ENCODE measurements around the gene SULT1A1.
"Not testable (repeated sequence)": the region's sequence is repeated elsewhere in the genome, so short reads cannot be mapped to it uniquely, and the experiment has no call there.

The SULT1A1 gene

DNA sequence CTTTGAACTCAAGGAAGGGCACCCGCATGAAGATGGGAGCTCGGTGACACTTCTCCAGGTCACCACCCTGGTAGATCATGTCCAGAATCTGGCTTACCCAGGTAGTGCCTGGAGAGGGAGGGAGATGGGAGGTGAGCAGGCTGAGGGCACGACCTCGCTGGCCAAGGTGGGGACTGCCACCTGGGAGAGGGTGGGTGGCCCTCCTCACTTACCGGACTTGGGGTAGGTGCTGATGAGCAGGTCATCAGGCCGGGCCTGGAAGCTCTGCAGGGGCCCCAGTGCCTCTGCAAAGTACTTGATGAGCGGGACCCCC lies 1.4 kb downstream of the SULT1A1 start:
- DNase-seq = not testable (repeated sequence)

- not testable (repeated sequence) for DNase-seq
Observed at GRCh38 chr16:28607681-28608495, 2.0 kb downstream of the SULT1A1 start.

DNA sequence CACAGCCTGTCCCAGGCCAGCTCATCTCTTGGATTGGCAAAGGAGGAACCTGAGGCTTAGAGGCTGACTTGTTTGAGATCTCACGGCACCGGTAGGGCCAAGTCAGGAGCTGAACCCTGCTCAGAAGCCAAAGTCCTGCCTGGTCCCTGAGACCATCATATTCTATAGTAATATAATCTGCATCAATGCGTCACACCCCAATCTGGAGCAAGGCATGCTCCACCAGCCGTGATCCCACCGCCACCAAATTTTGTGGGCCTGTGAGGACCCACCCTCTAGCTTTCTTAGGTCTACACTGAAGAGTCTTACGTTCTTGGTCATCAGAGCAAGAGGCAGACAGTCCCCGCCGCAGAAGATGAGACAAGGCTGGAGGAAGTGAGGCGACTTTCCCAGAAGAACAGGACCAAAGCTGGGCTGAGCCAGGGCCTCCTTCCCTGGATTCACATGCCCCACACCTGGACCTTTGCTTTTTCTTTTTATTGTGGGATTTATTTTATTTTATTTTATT lies 2.7 kb downstream of the SULT1A1 start:
- no peak for DNase-seq

DNA sequence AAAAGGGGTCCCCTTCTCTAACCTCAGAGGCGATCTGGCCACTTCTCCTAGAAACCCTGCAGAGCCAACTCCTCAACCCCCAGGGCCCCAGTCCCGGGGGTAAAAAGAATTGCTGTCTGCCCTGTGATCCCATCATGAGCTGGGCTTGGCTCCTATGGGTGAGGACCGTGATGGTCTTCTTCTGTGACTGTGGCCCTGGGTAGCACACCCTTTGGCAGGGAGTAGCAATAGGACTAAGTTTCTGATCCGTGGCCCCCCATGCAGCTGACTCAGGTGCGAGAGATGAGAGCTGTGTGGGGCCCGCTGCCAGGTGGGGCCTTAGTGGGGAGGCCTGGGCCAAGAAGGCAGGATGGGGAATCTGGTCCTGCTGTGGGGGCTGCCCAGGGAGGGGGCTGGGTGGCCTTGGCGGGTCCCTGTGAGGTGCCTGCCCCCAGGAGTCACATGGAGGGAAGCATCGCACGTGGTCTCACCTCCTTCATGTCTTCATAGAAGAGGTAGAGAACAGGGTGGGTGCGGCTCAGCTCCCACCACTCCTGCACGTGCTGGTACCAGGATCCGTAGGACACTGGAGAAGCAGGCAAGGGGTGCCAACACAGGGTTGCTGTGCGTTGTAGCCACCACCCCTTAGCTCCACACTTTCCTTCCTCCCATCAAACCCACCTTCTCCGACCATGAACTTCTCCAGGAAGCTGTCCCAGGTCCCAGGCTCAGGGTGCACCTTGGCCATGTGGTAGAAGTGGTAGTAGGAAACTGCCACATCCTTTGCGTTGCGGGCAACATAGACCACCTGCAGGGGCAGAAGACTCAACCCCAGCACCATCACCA lies 3.3 kb downstream of the SULT1A1 start:
- no peak for DNase-seq

DNA sequence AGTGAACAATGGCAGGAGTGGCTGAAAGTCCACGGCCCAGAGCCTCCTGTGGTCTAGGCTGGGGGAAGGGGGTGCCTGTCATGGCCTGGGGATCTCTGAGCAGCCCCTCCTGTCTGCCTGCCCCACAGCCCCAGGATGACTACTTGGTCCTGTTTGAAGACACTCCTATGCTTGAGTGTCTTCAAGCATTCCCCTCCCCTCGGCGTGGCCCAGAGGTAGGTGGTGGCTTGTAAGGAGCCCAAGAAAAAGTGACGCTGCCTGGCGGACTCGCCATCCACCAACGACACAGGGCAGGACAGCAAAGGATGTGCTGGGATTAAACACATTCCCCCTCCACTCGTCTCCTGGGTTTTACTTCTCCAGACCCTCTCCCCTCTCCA lies 5.7 kb downstream of the SULT1A1 start:
- DNase-seq = no peak

GRCh38 chr16:28603381-28604185 lies 6.3 kb downstream of the SULT1A1 start:
- DNase-seq = no peak

- DNase-seq = no peak
Observed at GRCh38 chr16:28602529-28602928, 7.3 kb downstream of the SULT1A1 start.

DNA sequence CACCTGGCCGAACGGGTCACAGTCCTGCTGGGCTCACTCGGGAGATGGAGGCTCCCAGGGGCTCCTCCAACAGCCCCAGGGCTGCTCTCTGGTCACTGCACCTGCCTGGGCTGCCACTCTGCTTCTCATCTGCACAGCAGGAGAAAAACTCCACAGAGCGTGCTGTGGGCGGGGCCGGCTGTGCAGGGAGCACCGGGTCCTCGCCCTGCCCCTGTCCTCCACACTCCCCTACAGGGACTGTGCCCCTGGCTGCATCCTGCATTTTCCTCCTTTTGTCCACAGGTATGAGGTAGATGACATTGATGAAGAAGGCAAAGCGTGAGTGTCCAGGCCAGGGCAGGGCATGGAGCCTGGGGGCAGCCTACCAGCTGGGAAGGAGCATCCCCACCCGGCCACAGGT lies 7.8 kb downstream of the SULT1A1 start:
- DNase-seq = not testable (repeated sequence)

DNA sequence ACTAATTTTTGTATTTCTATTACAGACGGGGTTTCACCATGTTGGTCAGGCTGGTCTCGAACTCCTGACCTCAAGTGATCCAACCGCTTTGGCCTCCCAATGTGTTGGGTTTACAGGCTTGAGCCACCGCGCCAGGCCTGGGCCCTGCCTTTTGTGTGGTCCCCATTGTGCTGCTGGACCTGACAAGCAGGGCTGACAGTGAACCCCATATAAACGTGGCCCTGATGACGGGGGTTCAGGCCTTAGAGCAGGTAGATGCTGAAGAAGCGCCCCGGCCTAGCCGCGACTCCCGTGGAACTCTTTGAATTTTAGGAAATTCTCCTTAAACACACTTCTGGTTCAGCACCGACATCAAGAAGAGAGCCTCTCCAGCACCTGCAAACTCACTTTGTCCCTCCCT lies 8.3 kb downstream of the SULT1A1 start:
- DNase-seq = not testable (repeated sequence)

DNA sequence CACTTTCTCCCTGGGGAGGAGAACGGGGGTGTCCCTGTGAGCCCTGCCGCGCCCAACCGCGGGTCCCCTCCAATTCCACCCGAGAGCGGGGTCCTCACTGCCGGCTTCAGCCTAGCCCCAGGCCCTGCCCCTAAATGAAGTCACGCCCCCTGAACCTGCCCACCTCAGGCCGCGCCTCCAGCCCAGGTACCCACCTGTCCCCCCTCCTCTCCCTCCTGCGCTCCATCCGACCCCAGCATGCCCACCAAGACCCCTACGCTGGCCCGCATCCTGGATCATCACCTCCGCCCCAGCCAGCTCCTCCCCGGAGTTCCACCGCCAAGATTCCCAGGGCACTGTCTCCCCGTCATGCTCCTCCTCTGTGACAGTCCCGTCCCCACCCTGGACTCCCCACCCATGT lies 8.9 kb downstream of the SULT1A1 start:
- DNase-seq = not testable (repeated sequence)

GRCh38 chr16:28599377-28600285 lies 10.2 kb downstream of the SULT1A1 start:
- not testable (repeated sequence) for DNase-seq

DNA sequence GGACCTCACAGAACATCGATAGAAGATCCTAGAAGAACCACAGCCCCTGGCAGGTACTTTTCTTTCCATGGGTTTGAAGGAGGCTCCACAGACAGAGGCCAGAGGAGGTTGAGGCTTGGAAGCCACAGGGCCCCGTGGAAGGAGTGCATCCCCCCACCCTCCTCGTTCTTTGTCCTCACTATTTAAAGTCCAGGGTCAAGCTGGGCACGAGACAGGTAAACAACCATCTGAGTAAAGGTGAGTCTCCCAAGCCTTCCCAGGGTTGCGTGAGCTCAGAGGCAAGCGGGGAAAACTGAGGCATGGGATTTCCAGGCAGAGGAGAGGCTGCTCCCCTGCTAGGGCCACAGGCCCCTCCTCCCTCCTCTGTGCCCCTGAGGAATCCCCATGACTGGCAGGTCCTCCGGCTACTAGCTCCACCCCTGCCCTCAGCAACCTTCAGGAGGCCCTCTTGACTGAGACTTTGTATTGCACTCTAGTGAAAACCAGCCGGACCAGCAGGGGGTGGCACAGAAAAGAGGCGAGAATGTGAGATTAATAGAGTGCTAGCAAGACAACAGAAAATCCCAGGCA lies 12.1 kb downstream of the SULT1A1 start:
- DNase-seq = no peak

DNA sequence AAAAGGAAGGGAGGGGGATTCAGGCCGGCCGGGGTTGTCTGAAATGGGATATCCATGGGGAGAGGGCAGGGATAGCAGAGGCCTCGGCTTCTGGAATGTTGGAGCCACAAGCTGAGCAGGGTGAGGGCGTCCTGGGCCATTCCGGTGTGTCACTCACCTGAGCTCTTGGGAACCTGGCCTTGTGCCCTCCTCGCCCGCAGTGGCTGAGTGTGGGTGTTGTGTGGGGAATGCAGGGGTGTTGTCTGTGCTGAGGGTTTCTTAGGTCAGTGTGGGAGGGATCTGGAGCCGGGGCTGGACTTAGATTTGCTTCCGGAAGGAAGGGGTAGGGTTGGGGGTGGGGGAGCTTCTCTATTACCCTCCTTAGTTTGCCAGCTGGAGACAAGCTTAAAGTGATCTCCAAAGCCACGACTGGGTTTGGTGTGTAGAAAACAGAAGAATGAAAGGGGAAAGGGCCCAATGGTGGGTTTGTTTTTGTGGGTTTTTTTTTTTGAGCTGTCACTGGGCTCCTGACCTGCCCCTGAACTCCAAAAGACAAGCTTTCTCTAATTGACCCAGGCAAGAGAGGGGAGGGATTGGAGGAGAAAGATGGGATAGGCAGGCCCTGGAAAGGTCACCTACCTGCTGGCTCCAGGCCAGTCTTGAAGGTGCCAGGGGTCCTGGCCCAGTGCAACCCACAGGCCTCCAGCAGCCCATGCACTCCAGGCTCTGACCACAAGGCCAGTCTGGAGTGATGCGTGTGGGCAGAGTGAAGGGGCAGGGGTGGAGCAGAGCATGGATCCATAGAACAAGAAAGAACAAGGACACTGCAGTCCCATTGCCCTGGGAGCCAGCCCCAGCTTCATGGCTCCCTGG lies 12.8 kb downstream of the SULT1A1 start, which contains the start of gene SULT1A2:
SULT1A2 (minus strand) TSS at position 211 of the 852 bp plus-strand sequence. CDS start 1,120 bp downstream, outside the sequence.
- DNase-seq = no peak

DNA sequence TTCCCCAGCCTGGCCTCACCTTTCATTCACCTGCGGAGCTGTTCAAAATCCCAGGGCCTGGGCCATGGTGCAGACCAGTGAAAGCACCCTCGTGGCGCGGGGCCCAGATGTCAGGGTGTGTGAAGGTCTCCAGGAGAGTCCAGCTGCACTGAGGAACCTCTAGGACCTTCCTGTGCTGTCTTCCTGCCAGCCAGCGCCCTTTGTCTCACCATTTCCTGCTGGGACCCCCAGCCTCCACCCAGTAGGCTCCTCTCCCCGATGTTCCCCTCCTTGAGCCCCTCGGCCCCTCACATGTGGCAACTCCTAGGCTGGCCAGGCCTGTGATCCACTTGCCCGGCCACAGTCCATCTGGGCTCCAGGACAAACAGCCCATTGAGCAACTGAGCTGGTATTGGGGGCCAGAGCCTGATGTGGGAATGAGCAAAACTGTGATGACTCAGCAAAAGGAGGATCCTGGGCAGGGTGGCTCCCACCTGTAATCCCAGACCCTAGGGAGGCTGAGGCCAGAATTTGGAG lies 13.7 kb downstream of the SULT1A1 start:
- DNase-seq = no peak

DNA sequence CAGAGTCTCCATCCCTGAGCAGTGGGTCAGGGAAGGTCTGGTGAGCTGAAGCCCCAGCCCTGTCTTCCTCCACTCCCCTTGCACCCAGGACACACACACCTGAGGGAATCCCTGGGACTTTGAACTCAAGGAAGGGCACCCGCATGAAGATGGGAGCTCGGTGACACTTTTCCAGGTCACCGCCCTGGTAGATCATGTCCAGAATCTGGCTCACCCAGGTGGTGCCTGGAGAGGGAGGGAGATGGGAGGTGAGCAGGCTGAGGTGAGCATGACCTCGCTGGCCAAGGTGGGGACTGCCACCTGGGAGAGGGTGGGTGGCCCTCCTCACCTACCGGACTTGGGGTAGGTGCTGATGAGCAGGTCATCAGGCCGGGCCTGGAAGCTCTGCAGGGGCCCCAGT lies 14.4 kb downstream of the SULT1A1 start:
- DNase-seq = not testable (repeated sequence)

DNA sequence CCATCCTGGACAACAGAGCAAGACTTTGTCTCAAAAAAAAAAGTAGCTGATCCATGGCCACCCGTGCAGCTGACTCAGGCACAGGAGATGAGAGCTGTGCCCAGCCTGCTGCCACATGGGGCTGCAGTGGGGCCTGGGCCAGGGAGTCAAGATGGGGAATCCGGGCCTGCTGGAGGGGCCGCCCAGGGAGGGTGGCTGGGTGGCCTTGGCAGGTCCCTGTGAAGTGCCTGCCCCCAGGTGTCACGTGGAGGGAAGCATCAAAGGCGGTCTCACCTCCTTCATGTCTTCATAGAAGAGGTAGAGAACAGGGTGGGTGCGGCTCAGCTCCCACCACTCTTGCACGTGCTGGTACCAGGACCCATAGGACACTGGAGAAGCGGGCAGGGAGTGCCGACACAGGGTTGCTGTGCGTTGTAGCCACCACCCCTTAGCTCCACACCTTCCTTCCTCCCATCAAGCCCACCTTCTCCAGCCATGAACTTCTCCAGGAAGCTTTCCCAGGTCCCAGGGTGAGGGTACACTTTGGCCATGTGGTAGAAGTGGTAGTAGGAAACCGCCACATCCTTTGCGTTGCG lies 16.8 kb downstream of the SULT1A1 start:
- no peak for DNase-seq

DNA sequence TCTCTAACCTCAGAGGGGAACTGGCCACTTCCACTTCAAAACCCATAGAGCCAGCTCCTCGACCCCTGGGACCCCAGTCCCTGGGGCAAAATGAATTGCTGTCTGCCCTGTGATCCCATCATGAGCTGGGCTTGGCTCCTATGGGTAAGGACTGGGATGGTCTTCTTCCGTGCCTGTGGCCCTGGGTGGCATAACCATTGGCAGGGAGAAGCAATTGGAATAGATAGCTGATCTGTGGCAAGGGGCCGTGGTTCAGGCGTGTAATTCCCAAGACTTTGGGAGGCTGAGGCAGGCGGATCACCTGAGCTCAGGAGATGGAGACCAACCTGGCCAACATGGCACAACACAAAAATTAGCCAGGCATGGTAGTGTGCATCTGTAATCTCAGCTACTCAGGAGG lies 17.3 kb downstream of the SULT1A1 start:
- no peak for DNase-seq

DNA sequence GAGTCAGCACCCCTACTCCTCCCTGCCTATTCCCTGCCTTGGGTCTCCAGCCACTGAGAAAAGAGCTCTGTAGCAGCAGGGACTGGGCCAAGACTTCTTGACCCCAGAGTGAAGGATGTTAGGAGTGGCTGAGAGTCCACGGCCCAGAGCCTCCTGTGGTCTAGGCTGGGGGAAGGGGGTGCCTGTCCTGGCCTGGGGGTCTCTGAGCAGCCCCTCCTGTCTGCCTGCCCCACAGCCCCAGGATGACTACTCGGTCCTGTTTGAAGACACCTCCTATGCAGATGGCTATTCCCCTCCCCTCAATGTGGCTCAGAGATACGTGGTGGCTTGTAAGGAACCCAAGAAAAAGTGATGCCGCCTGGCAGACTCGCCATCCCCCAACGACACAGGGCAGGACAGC lies 18.5 kb downstream of the SULT1A1 start:
- no peak for DNase-seq

DNA sequence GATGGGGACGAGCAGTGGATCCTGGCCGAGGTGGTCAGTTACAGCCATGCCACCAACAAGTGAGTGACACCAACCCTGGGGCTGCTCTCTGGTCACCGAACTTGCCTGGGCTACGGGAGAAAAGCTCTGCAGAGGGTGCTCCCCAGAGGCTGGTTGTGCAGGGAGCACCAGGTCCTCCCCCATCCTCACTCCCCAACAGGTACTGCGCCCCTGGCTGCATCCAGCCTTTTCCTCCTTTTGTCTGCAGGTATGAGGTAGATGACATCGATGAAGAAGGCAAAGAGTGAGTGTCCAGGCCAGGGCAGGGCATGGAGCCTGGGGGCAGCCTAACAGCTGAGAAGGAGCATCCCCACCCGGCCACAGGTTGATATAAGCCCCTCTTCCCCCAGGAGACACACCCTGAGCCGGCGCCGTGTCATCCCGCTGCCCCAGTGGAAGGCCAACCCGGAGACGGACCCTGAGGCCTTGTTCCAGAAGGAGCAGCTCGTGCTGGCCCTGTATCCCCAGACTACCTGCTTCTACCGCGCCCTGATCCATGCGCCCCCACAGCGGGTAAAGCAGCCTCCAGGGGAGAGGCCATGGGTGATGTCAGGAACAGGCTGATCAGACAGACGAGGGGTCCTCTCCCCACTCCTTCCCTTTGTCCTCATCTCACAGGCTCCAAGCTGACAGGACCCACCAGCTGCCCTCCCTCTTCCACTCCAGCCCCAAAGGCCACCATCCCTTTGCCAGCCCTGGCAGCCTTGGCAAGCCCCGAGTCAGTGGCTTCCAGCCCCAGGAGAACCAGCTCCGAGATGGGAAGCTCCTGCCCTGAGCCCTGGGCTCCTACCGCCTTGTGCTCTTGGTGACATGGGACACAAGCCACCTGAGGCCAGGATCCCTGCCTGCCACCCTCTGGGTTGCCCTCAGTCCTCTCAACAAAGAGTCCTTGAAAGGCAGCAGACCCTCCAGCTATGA lies 19.2 kb downstream of the SULT1A1 start:
- no peak for DNase-seq
